Psoas muscle (tissue), 8 donors: Measurements from ENCODE around the gene RFT1. TPM values are rescaled to one million over a fixed set of nuclear protein-coding genes. Genes with fewer than 3 reads are reported as not detected.
A peak's percentile ranks its signal among the peaks of the same experiment; 100 is the strongest.

Experiments
- ATAC-seq, 4 donors: fragments of 200-7000 bp; cut with Tn5 transposase; one replicate each; pipeline ENCODE4 v1.9.1; 2020; ENCODE audit warnings: moderate library complexity in 3 of 4, mild to moderate bottlenecking in 2 of 4
- DNase-seq, 2 donors: peaks; one replicate each; pipeline ENCODE4 v3.0.0-alpha.2; 2020
- H3K27ac ChIP-seq: fragments of 200-600 bp; one replicate; pipeline ENCODE4 v1.8.0; 2022
- H3K27me3 ChIP-seq, 3 donors: fragments of 200-600 bp in 1 of 3; one replicate each; pipeline versions ENCODE4 v1.6.1 to v1.8.0; 2013 to 2022; ENCODE audit warnings: low read length in 2 of 3, mild to moderate bottlenecking in 2 of 3, moderate library complexity in 1 of 3; ENCODE audit not compliant: insufficient read depth in 3 of 3
- H3K36me3 ChIP-seq, 2 donors: fragments of 200-600 bp in 1 of 2; one replicate each; pipeline versions ENCODE4 v1.6.1 to v1.8.0; 2013 to 2022; ENCODE audit warnings: low read depth in 1 of 2, mild to moderate bottlenecking in 1 of 2, moderate library complexity in 1 of 2; ENCODE audit not compliant: insufficient read depth in 1 of 2
- H3K4me1 ChIP-seq: fragments of 200-600 bp; one replicate; pipeline ENCODE4 v1.8.0; 2022
- H3K4me3 ChIP-seq: fragments of 200-600 bp; one replicate; pipeline ENCODE4 v1.8.0; 2022; ENCODE audit warnings: mild to moderate bottlenecking
- H3K9me3 ChIP-seq: fragments of 200-600 bp; one replicate; pipeline ENCODE4 v1.8.0; 2022
- CTCF ChIP-seq: fragments of 200-600 bp; IDR thresholded peaks from one replicate; pipeline ENCODE4 v1.8.0; 2022; ENCODE audit warnings: antibody characterized with exemption
- WGBS, 3 donors: extraction: QIAGEN DNeasy Blood & Tissue Kit; methylation state at CpG; one replicate each; pipeline versions ENCODE4 v1.1.6 to v1.1.7; 2013; 5-methylcytosine and 5-hydroxymethylcytosine counted together
- intact Hi-C, 2 donors: fragments of 100-400 bp; cut with DNase I; formaldehyde crosslinking; loops; one replicate each; pipeline versions ENCODE4 v1.11.0 to v1.14.2; 2022
- polyA plus RNA-seq, 3 donors: library from polyadenylated mRNA; stranded (reverse); fragments of 200-250 nt; gene quantifications; one replicate each; pipeline ENCODE4 v1.2.3, GENCODE V29; 2013
- total RNA-seq, 4 donors: library from RNA; stranded (reverse); fragmentation: NEBNext Ultra II Directional in 2 of 4; extraction: Animal tissue kit (Norgen Biotek cat#: 25700) in 2 of 4; gene quantifications; one replicate each; pipeline versions ENCODE4 v1.2.1 to v1.2.4, GENCODE V29; 2021 to 2023
- donor health status: healthy with polysubstance abuse.
- donor health status: DM: no; HTN: no; CAD: no; lungs with moderate emphysema.
- donor health status: Bipolar disorder and iron deficiency.
- donor health status: healthy.
- donor health status: DM: yes; HTN: yes; CAD: no.
- donor health status: DM: no; HTN: no; CAD: no.
- donor health status: DM: no; HTN: no; CAD: no.
- donor health status: DM: yes; HTN: yes; CAD: no.

Gene RFT1
- total and polyA plus RNA-seq, 7 donors: 5.4 to 13.2 (median 6.9) TPM

GRCh38 chr3:53075743-53076140, 54.5 kb downstream of the RFT1 start:
- DNase-seq (no peak), ATAC-seq (no peak)
- no peaks in the 10 kb centered on the region for H3K36me3 ChIP-seq
- H3K4me3 ChIP-seq: no peak overlapping the region
- no peak for TF ChIP-seq CTCF
- H3K9me3 ChIP-seq: no peaks in the 10 kb centered on the region
- intact Hi-C loops: loop anchor here in 1 of 2 donors (2.0 kb wide), 1 partner anchor 143 kb away; no protein-coding TSS in a partner anchor
- no peak overlapping the region for H3K27ac ChIP-seq
- no peaks in the 10 kb centered on the region for H3K27me3 ChIP-seq
- H3K4me1 ChIP-seq: peaks cover 13% of the 10 kb centered on the region
- 89 to 94% (median 93%) methylated on average over 3 of the region's 3 CpGs for WGBS, 3 donors

GRCh38 chr3:53074761-53075742, 55.2 kb downstream of the RFT1 start:
- DNase-seq (no peak), ATAC-seq (no peak)
- no peak for TF ChIP-seq CTCF
- Histone ChIP-seq H3K36me3 (no peaks in the 10 kb centered on the region), H3K9me3 (no peaks in the 10 kb centered on the region), H3K27ac (no peak overlapping the region), H3K4me3 (no peak overlapping the region), H3K27me3 (no peaks in the 10 kb centered on the region), H3K4me1 (peaks cover 13% of the 10 kb centered on the region)
- 71 to 85% (median 74%) methylated on average over 9 of the region's 9 CpGs for WGBS, 3 donors
- intact Hi-C loops: loop anchor here in 1 of 2 donors (2.0 to 5.0 kb wide), 2 partner anchors 142 to 223 kb away; no protein-coding TSS in a partner anchor

DNA sequence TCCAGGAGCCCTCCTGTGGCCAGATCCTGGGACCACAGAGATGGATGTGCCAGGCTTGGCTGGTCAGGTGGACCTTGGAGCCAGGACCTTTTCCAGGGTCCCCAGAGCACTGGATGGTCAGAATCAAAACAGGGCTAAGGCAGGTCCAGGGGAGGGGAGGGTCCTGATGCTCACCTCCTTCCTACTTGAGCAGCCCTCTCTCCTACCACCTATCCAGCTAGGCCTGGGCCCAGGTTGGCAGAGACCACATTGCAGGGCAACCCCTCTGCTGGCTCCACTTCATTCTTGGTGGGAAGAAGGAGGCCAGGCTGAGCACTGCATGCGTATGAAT, 55.9 kb downstream of the RFT1 start:
- Histone ChIP-seq H3K36me3 (no peaks in the 10 kb centered on the region), H3K27ac (no peak overlapping the region), H3K27me3 (no peaks in the 10 kb centered on the region), H3K9me3 (no peaks in the 10 kb centered on the region), H3K4me1 (peaks cover 13% of the 10 kb centered on the region), H3K4me3 (no peak overlapping the region)
- intact Hi-C loops: loop anchor here in 1 of 2 donors (2.0 to 5.0 kb wide), 2 partner anchors 142 to 222 kb away; no protein-coding TSS in a partner anchor
- no peak for DNase-seq
- WGBS, 3 donors: 77 to 83% (median 77%) methylated on average over 1 of the region's 1 CpG
- no peak for TF ChIP-seq CTCF
- ATAC-seq: no peak

- DNase-seq (no peak), ATAC-seq (peak; percentile 1 to 26 (median 10))
- no peaks in the 10 kb centered on the region for H3K27me3 ChIP-seq
- 76 to 78% (median 77%) methylated on average over 17 of the region's 17 CpGs for WGBS, 3 donors
- intact Hi-C loops: loop anchor here (2.0 to 5.0 kb wide), 5 partner anchors 139 to 331 kb away; no protein-coding TSS in a partner anchor
- no peak for TF ChIP-seq CTCF
- no peaks in the 10 kb centered on the region for H3K9me3 ChIP-seq
- no peaks in the 10 kb centered on the region for H3K36me3 ChIP-seq
- peaks cover 13% of the 10 kb centered on the region for H3K4me1 ChIP-seq
- H3K27ac ChIP-seq: peak overlapping the region; percentile 50
- peak overlapping the region; percentile 81 for H3K4me3 ChIP-seq
Measured at GRCh38 chr3:53073553-53074365, 56.5 kb downstream of the RFT1 start.
